Osteocyte (in vitro differentiated cells): ENCODE results near the gene SPRR2E. TPM values are rescaled to one million over a fixed set of nuclear protein-coding genes. Genes with fewer than 3 reads are reported as not detected.
"Not testable (repeated sequence)": the region's sequence is repeated elsewhere in the genome, so short reads cannot be mapped to it uniquely, and the experiment has no call there.

Experiments
- DNase-seq: peaks from one replicate; pipeline ENCODE4 v3.0.0; 2021; ENCODE audit warnings: mixed read lengths; ENCODE audit not compliant: unreplicated experiment; ENCODE audit errors: extremely low spot score
- H3K27ac Mint-ChIP-seq: one replicate; pipeline ENCODE4 v1.8.0; 2021; ENCODE audit warnings: mild to moderate bottlenecking, mixed read lengths; ENCODE audit not compliant: unreplicated experiment
- H3K27me3 Mint-ChIP-seq: one replicate; pipeline ENCODE4 v1.8.0; 2021; ENCODE audit warnings: mixed read lengths; ENCODE audit not compliant: unreplicated experiment
- H3K36me3 Mint-ChIP-seq: one replicate; pipeline ENCODE4 v1.8.0; 2021; ENCODE audit warnings: mixed read lengths; ENCODE audit not compliant: unreplicated experiment
- H3K4me1 Mint-ChIP-seq: one replicate; pipeline ENCODE4 v1.8.0; 2021; ENCODE audit warnings: mixed read lengths; ENCODE audit not compliant: unreplicated experiment
- H3K4me3 Mint-ChIP-seq: one replicate; pipeline ENCODE4 v1.8.0; 2021; ENCODE audit warnings: mild to moderate bottlenecking, moderate library complexity, mixed read lengths; ENCODE audit not compliant: unreplicated experiment
- H3K9me3 Mint-ChIP-seq: one replicate; pipeline ENCODE4 v1.8.0; 2021; ENCODE audit warnings: mixed read lengths; ENCODE audit not compliant: unreplicated experiment
- CTCF ChIP-seq: fragments of 200-600 bp; sonication (generic); IDR thresholded peaks from 2 replicates; pipeline ENCODE4 v1.5.0; 2021; ENCODE audit warnings: antibody characterized with exemption, mild to moderate bottlenecking, moderate library complexity
- total RNA-seq: library from RNA; stranded (reverse); gene quantifications from 2 replicates; pipeline ENCODE4 v1.2.1, GENCODE V29; 2021

The SPRR2E gene
- total RNA-seq, 1 donor from 2014 or later, result not detected

DNA sequence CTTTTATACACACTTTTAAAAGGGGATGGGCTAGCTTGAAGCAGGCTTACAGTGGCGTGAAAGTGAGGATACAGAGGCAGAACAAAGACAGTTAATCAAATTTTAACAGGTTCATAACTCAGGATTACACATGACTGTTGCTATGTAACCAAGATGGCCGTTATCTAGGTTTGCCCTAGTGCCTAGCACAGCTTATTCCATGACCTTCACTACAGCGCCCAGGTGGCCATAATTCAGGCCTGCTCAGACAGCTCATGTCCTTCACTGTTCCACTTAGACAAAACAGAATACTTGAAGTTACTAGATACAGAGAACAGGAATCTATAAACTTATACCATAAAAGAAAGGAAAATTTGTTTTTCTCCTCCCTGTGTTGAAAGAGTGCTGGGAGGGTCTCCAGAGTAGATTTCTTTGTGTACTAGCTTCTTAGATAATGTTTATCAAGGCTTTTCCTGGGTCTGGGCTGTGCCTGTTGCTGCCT is 25.2 kb upstream of the SPRR2E start:
- Mint-ChIP-seq H3K9me3 (no peaks in the 10 kb centered on the region), H3K27me3 (no peaks in the 10 kb centered on the region), H3K27ac (no peak overlapping the region), H3K36me3 (no peaks in the 10 kb centered on the region), H3K4me3 (no peak overlapping the region), H3K4me1 (no peaks in the 10 kb centered on the region)
- TF ChIP-seq CTCF, result no peak
- DNase-seq, result no peak

- H3K27me3 Mint-ChIP-seq, result not testable (repeated sequence)
Observed at GRCh38 chr1:153115264-153115663, 20.9 kb upstream of the SPRR2E start.

DNA sequence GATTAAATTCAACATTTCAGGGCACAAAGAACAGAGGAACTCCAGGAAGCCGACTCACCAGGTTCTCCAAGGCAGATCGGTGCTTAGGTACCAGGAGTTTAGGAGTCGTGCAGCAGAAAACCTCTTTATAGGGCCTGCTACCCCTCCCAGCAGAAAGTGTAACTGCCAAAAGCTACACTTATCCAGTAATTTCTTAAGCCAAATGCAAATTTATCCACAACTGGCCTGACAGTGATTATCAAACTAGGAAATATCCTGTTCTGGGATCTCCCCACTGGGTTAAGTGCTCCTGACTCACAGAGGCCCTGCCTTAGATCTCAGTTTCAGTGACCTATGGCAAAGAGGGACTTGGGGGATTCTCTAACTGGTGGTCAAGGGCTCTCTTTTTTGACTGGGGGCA is 19.1 kb upstream of the SPRR2E start, which contains the start of gene SPRR2F:
Gene SPRR2F, minus strand, starts transcription at position 101 of the 400 bp plus-strand sequence. CDS start 783 bp downstream, outside the sequence.
- H3K36me3 Mint-ChIP-seq, result no peaks in the 10 kb centered on the region
- H3K27ac Mint-ChIP-seq, result no peak within 1 kb of the TSS
- H3K4me3 Mint-ChIP-seq, result no peak within 1 kb of the TSS
- DNase-seq, result no peak
- TF ChIP-seq CTCF, result no peak
- H3K9me3 Mint-ChIP-seq, result no peaks in the 10 kb centered on the region
- H3K4me1 Mint-ChIP-seq, result no peaks in the 10 kb centered on the region
- H3K27me3 Mint-ChIP-seq, result no peaks in the 10 kb centered on the region

More at GRCh38 chr1:153115264-153115663, 20.9 kb upstream of the SPRR2E start:
- DNase-seq, H3K9me3 Mint-ChIP-seq, H3K4me3 Mint-ChIP-seq, H3K27ac Mint-ChIP-seq, H3K4me1 Mint-ChIP-seq, H3K36me3 Mint-ChIP-seq: not testable (repeated sequence)

GRCh38 chr1:153112454-153112853 is 18.1 kb upstream of the SPRR2E start:
- H3K27ac Mint-ChIP-seq, H3K36me3 Mint-ChIP-seq, H3K27me3 Mint-ChIP-seq, H3K9me3 Mint-ChIP-seq, H3K4me3 Mint-ChIP-seq, H3K4me1 Mint-ChIP-seq, DNase-seq: not testable (repeated sequence)

GRCh38 chr1:153100245-153100644 is 5.9 kb upstream of the SPRR2E start:
- no peak overlapping the region for H3K4me3 Mint-ChIP-seq
- no peak for TF ChIP-seq CTCF
- no peak overlapping the region for H3K27ac Mint-ChIP-seq
- H3K4me1 Mint-ChIP-seq, result no peaks in the 10 kb centered on the region
- DNase-seq, result no peak
- no peaks in the 10 kb centered on the region for H3K9me3 Mint-ChIP-seq
- H3K27me3 Mint-ChIP-seq, result no peaks in the 10 kb centered on the region
- H3K36me3 Mint-ChIP-seq, result no peaks in the 10 kb centered on the region

DNA sequence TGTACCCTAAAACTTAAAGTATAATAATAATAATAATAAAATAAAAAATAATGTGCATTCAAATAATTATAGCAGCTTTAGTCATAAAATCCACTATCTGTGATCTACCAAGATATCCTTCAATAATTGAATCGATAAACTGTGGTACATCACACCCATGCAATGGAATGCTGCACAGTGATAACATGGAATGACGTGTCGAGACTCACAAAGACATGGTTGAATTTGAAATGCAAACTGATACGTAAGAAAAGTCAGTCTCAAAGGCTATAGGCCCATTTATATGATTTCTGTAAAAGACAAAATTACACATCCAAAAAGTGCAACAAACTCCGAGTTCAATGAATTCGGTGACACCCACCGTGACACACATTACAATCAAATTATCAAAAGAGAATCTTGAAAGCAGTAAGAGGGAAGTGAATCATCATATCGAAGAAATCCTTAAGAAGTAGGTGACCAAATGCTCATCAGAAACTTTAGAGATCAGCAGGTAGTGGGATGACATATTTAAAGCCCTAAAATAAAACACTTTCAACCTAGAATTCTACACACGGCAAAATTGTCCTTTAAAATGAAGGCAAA is 5.2 kb upstream of the SPRR2E start:
- Mint-ChIP-seq H3K4me3 (no peak overlapping the region), H3K9me3 (no peaks in the 10 kb centered on the region), H3K36me3 (no peaks in the 10 kb centered on the region), H3K27ac (no peak overlapping the region), H3K4me1 (no peaks in the 10 kb centered on the region), H3K27me3 (no peaks in the 10 kb centered on the region)
- no peak for TF ChIP-seq CTCF
- DNase-seq, result no peak
